Stimulated activated CD8-positive, alpha-beta memory T cell treated with anti-CD3 and anti-CD28 coated beads, Interleukin-12 subunit alpha, Interleukin-12 subunit beta, amount 100 ng/mL, for 24 hours (primary cell): ENCODE data around the gene TRPC6.
"Not testable (repeated sequence)": the region's sequence is repeated elsewhere in the genome, so short reads cannot be mapped to it uniquely, and the experiment has no call there.

Source experiments
- DNase-seq: peaks from one replicate; pipeline ENCODE4 v3.0.0-alpha.2; 2020; ENCODE audit errors: extremely low read depth

Gene TRPC6

DNA sequence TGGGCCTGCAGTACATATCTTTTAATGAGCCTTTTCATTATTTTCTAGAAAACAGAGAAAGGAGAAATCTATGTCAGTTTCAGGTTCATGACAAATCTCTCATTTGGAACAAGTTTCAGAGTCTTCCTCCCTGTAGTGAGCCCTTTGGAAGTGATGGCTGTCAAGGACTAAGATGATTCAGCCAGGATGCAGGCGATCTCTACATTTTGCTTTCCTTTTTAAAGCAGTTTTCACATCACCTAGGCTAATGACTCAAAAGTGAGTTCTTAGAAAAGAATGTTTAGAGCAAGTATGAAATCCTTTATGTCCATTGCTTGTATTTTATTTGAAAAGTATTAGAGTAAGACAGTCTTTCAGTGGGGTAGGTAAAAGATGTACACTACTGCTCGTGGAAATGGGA is 130.1 kb downstream of the TRPC6 start:
- no peak for DNase-seq

DNA sequence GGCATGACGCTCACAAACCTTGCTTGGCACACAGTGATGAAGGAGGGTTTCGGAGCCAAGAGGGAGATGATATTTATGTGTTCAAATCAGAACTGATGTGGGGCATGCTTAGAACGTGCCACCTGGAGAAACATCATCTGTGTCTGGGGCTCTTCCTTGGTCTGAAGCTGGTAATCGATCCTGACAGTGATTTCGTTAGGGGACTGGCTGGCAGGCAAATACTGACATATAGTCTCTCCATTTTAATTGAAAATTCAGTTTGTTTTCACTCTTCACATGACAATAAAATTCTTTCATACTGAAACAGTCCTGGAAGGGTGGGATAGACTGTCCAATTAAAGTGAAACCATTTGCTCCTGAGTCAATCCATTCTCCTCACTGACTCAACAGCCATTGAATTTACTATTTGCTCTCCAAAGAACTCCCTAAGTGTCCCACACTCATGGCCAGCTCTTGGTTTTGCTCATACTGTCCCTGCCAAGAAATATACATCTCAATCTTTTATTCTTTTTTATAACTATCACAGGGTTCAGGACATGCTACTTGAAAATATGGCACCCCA is 134.8 kb downstream of the TRPC6 start:
- no peak for DNase-seq

DNA sequence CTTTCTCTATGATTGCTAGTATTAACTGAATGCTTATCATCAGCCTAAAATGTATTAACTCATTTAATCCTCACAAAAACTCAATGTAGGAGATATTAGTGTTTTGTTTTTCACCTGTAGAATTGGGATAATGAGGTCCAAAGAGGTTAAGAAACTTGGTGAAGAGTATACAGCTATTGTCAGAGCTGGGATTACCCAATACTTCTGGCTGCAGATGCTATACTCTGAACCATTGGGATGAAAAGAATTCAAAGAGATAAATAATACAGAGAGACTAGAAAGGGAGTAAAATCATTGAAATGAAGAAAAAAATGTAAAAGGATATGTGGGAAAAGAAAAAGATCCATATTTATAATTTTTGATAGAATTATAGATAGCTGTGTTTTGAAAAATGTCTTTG is 137.1 kb downstream of the TRPC6 start:
- no peak for DNase-seq

DNA sequence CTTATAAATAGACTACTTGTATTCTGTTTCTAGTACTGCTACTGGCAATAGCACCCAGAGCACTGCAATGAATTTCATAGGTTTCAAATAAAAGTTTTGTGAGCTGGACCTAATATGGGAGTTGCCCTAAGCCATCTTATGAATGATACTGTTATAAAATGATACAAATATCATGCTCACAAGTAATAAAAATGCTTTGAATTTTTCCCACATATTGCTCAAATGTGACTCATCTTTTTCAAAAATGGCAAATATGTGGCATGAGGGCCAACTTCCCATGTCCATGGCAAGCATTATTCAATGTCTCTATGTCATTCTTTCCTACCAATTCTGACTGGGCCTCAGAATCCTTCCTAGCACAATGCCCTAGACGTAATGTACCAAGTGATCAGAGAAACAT is 137.6 kb downstream of the TRPC6 start:
- no peak for DNase-seq

DNA sequence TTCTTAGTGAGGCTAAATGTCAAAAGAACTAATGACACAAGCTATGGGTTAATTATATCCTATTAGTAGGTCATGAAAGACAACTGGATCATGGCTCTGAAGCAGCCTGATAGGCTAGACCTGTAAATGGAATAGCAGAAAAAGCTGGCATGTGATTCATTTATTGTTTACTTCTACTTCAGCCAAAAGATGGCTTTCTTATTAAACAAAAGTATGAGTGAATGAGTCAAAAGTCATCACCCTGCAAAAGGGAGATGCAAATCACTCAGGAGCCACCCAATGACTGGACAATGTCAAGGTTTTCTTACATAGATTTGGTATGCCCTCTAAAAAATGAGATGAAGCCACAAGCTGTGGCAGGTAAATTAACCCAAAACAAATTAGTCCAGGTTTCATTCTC is 138.0 kb downstream of the TRPC6 start:
- DNase-seq = no peak

- DNase-seq = no peak
These were observed 139.0 kb downstream of the TRPC6 start for GRCh38 chr11:101444851-101445250.

- no peak for DNase-seq
These were observed 139.6 kb downstream of the TRPC6 start for GRCh38 chr11:101444164-101444563.

DNA sequence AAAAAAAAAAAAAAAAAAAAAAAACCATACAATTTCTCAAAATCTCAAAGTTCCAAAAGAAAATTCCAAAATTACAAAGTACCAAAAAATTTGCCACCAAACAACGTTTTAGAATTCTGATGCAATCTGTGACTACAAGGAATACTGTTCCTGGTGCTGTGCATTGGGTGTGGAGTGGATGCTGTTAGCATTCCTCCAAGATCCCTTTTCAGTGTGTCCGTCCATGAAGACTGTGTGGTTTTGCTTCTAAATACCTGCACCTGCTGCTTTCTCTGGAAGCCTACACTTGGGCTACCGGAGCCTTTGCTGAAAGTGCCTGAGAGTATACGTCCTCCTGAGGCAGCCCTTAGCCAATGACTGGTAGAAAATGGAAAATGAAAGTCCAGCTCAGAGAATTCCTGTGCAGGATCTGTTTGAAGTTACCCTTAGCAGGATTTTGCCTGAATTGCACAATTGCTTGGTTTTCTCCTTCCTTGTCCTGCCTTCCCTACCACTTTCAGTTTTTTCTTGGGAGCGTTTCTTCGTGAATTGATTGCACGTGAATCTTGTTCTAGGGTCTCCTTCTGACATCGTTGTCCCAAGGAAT is 140.8 kb downstream of the TRPC6 start:
- no peak for DNase-seq

DNA sequence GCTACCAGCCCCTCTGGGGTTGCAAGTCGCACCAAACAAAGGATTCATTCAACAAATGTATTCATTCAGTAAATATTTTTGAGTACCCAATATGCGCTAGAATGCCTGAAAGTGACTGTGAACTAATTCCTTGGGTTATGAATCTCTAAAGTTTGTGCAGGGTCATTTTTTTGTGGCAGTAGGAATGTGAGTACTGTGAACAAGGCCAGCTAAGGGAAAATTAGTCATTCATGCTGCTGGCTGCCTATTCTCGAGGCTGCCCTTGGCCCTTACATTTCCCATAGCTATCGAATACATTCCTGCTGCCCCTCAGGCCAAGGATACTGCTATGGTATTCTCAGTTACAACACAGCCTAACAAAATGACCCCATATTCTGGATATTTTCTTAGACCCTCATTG is 141.6 kb downstream of the TRPC6 start:
- DNase-seq = no peak

DNA sequence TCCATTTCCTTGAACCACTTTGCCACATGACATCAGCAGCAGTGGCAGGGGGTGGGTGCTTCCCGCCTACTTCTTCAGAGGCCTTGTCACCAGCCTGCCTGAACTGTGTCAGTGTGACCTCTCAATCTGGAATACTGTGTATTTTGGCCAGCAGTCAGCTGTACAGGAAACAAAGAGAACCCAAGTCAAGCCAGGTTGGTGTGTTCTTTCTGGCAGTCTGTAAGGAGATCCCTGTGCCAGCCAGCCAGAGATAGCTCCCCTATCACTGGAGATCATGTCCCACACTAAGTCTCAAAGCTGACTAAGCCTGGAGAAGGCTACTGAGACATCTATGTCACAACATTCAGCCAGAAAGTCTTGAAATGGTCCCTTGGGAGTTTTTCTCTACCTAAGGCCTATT is 142.1 kb downstream of the TRPC6 start:
- no peak for DNase-seq

DNA sequence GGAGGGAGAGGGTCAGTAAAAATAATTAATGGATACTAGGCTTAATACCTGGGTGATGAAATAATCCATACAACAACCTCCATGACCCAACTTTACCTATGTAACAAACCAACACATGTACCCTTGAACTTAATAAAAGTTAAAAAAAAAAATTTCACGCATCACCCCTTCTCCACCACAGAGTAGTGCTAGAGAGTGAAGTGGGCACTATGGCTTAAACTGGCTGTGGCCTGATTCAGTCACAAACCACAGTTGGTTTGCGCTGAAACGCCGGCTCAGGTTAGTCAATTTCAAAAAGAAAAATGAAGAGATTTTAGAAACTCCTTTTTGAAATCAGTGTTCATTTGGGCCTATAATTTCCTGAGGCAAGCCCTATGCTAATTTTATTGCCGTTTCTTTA is 144.3 kb downstream of the TRPC6 start:
- DNase-seq = no peak

DNA sequence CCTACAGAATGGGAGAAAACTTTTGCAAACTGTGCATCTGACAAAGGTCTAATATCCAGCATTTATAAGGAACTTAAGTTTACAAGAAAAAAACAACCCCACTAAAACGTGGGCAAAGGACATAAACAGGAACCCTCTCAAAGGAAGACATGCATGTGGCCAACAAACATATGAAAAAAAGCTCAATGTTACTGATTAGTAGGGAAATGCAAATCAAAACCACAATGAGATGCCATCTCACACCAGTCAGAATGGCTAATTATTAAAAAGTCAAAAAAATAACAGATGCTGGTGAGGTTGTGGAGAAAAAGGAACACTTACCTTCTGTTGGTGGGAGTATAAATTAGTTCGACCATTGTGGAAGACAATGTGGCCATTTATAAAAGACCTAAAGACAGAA is 145.1 kb downstream of the TRPC6 start:
- not testable (repeated sequence) for DNase-seq

- DNase-seq = no peak
These were observed 145.7 kb downstream of the TRPC6 start for GRCh38 chr11:101438126-101438525.

DNA sequence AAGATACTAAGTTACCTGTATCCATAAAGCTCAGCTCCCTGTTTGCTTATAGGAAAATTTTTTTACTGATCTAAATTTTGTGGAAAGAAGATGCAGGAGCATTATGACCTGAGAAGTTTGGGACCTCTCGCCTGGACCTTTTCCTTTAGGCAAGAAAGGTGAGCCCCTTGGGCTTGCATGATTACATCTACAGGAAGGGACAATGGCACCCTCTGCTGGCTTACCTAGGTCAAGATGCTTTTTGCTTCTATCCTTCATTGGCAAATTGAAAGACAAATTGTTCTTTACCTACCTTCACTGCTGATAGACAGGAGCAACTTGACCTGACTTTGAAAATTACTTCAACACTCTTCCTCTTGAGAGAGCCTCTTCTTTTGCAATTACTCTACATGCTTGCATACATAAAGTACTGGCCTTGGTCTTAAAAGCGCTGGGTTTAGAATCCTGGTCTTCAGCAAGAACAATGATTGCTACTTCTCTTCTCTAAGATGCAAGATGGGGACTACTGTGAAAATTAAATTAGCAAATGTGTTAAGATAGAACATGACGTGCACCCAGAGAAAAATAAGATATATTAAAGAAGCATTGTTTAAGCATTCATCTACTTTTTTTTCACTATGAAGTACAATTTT is 147.2 kb downstream of the TRPC6 start:
- DNase-seq = no peak

- DNase-seq = no peak
These were observed 148.3 kb downstream of the TRPC6 start for GRCh38 chr11:101435408-101435973.

- DNase-seq = no peak
These were observed 149.7 kb downstream of the TRPC6 start for GRCh38 chr11:101434026-101434643.

DNA sequence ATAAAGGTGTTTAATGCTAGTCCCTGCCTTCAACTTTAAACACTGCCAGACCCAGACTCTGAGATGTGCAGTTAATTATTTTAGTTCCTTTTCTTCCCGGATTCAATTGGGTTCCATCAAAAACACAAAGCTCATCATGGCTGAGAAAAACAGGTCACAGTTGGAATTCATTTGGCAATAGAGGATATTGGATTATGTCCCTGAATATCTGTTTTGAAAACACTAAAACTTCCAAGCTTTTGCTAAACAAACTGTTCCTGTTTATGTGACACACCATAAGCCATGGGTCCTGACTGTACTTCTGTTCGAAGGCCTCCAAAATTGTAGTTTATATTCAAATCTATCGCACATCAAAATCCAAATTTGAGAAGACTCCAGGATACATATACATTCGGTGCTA is 150.7 kb downstream of the TRPC6 start:
- DNase-seq = no peak

DNA sequence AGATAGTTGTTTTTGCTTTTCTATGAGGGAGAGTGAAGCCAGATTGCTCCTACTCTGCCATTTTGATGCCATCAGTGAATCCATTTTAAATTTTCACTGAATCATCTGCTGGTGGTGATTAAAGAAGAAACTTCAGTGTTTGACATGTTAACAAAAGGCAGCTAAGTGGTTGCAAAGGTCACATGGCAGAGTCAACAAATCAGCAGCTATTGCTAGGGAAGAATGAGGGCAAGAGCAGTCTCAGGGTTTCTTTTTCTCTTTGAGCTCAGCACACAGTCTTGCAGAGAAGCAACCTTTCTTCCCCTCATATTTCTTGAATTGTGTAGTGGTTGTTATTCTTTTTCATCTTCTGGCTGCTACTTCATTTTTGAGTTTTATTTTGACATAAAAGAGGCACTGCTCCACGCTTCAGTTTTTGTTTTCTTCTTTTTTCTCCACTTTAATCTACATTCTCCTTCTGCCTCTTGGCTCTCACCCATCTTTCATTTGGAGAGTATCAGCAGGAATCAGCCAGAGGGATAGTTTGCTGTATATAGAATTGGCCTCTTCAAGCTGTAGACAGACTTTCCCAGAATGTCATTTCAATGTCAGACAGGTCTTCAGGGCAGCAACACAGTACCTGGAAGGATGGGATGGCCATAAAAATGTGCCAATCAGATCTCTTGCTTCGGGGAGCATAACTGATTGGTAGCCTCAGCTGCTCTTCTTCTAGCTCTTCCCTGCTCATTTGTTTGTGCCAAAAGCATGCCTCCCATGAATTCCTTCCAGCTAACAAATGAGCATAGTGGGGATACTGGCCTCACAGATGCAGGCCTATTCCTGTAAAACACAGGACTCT is 153.9 kb downstream of the TRPC6 start:
- DNase-seq = no peak

DNA sequence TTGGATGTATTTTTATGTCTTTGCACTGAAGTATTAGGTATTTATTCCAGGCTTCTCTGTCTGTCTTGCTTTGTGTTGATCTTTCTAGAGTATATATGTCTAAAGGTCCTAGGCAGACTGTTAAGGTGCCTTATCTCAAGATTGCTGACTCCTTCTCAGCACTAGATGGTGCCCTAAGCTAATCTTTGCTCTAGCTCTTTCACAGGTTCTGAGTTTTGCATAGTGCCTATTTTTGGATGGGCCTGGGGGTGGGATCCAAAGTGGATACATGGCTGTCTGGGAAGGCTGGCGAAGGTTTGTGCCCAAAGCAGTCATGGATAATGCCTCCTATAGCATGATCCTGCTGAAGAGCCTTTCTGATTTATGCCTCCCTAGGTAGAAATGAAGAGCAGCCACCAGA is 154.9 kb downstream of the TRPC6 start:
- no peak for DNase-seq

GRCh38 chr11:101407324-101407723 is 176.5 kb downstream of the TRPC6 start:
- no peak for DNase-seq
